Endodermal cell (in vitro differentiated cells): ENCODE measurements around the gene CABLES2. TPM values are rescaled to one million over a fixed set of nuclear protein-coding genes. Genes with fewer than 3 reads are reported as not detected.
A peak's percentile ranks its signal among the peaks of the same experiment; 100 is the strongest.

Experiments used
- DNase-seq: peaks from one replicate; pipeline ENCODE4 v3.0.0-alpha.2; 2017
- H3K27ac ChIP-seq: 2 replicates; pipeline ENCODE4 v1.5.1; 2013; ENCODE audit warnings: mild to moderate bottlenecking, low read depth, low read length, moderate library complexity
- H3K27me3 ChIP-seq: 2 replicates; pipeline ENCODE4 v1.6.1; 2013; ENCODE audit warnings: mild to moderate bottlenecking, low read length, moderate library complexity; ENCODE audit not compliant: insufficient read depth, control insufficient read depth, poor library complexity, severe bottlenecking
- H3K36me3 ChIP-seq: 2 replicates; pipeline ENCODE4 v1.7.0; 2013; ENCODE audit warnings: mild to moderate bottlenecking, low read length, moderate library complexity; ENCODE audit not compliant: control insufficient read depth, insufficient read depth
- H3K4me1 ChIP-seq: one replicate; pipeline ENCODE4 v1.7.0; 2013; ENCODE audit warnings: low read length; ENCODE audit not compliant: control insufficient read depth, insufficient read depth
- H3K4me3 ChIP-seq: 2 replicates; pipeline ENCODE4 v1.5.1; 2013; ENCODE audit warnings: mild to moderate bottlenecking, low read length, moderate library complexity
- H3K9ac ChIP-seq: 2 replicates; pipeline ENCODE4 v1.6.1; 2013; ENCODE audit warnings: mild to moderate bottlenecking, low read length, moderate library complexity; ENCODE audit not compliant: poor library complexity, severe bottlenecking; ENCODE audit errors: extremely low read depth
- H3K9me3 ChIP-seq: 2 replicates; pipeline ENCODE4 v1.6.1; 2013; ENCODE audit warnings: mild to moderate bottlenecking, low read length, moderate library complexity; ENCODE audit not compliant: control insufficient read depth
- H3K27ac Mint-ChIP-seq: 2 replicates; pipeline ENCODE4 v1.8.0; 2020; ENCODE audit warnings: mixed read lengths
- H3K27me3 Mint-ChIP-seq: 2 replicates; pipeline ENCODE4 v1.8.0; 2021; ENCODE audit warnings: mild to moderate bottlenecking, mixed read lengths; ENCODE audit not compliant: insufficient read depth
- H3K36me3 Mint-ChIP-seq: 2 replicates; pipeline ENCODE4 v1.8.0; 2020; ENCODE audit warnings: low read depth, mixed read lengths
- H3K4me1 Mint-ChIP-seq: 2 replicates; pipeline ENCODE4 v1.8.0; 2020; ENCODE audit warnings: mixed read lengths
- H3K4me3 Mint-ChIP-seq: 2 replicates; pipeline ENCODE4 v1.8.0; 2020; ENCODE audit warnings: mild to moderate bottlenecking, moderate library complexity, mixed read lengths
- H3K9me3 Mint-ChIP-seq: 2 replicates; pipeline ENCODE4 v1.8.0; 2020; ENCODE audit warnings: mild to moderate bottlenecking, mixed read lengths
- WGBS, 2 experiments: methylation state at CpG; one replicate each; pipeline versions ENCODE4 v1.1.5 to v1.1.7; 2013; ENCODE audit warnings: missing lambda C conversion rate in 2 of 2, mixed read lengths in 1 of 2; ENCODE audit not compliant: insufficient coverage in 1 of 2, insufficient read length in 1 of 2; 5-methylcytosine and 5-hydroxymethylcytosine counted together
- total RNA-seq, 2 donors: library from RNA; stranded (reverse); fragmentation: NEBNext Ultra II Directional in 1 of 2; extraction: Animal tissue kit (Norgen Biotek cat#: 25700) in 1 of 2; gene quantifications; 2 replicates in 1 of 2; 3 replicates in 1 of 2; pipeline ENCODE4 v1.2.1, GENCODE V29; 2021
- TF ChIP-seq, protein P1 (sequence below): fragments of 200-600 bp; sonication (generic); conservative IDR thresholded peaks from 2 replicates; pipeline ENCODE4 v1.5.0; 2021; ENCODE audit warnings: antibody characterized with exemption, mild to moderate bottlenecking

CABLES2 gene
- total RNA-seq, 2 donors from 2014 or later = 10.4 to 15.6 TPM

DNA sequence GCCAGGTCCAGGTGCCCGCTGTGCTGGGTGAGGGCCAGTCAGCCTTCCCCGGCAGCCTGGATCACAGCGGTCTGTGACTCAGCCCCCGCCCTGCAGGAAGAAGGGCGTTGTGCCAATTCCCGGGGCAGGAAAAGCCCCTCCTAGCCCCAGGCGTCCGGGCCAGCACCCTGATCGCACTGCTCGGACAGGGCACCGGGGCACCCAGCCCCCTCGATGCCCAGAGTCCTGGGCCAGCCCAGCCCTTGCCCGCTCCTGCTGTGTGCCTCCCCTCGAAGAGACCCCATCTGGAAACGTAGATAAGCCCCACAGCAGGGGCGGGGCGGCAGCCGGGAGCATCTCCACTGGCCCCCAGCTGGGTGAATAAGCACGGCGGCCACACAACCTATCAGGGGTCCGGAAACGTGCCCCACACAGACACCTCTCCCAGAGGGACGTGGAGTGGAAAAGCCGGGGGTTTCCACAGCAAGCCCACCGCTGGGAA, 49.9 kb downstream of the CABLES2 start:
- DNase-seq = no peak
- TF ChIP-seq, protein P1, sequence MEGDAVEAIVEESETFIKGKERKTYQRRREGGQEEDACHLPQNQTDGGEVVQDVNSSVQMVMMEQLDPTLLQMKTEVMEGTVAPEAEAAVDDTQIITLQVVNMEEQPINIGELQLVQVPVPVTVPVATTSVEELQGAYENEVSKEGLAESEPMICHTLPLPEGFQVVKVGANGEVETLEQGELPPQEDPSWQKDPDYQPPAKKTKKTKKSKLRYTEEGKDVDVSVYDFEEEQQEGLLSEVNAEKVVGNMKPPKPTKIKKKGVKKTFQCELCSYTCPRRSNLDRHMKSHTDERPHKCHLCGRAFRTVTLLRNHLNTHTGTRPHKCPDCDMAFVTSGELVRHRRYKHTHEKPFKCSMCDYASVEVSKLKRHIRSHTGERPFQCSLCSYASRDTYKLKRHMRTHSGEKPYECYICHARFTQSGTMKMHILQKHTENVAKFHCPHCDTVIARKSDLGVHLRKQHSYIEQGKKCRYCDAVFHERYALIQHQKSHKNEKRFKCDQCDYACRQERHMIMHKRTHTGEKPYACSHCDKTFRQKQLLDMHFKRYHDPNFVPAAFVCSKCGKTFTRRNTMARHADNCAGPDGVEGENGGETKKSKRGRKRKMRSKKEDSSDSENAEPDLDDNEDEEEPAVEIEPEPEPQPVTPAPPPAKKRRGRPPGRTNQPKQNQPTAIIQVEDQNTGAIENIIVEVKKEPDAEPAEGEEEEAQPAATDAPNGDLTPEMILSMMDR = no peak
- H3K4me3 Mint-ChIP-seq = no peak overlapping the region
- no peak overlapping the region for H3K4me3 ChIP-seq
- peaks cover 3% of the 10 kb centered on the region for H3K36me3 Mint-ChIP-seq
- H3K27ac Mint-ChIP-seq = no peak overlapping the region
- H3K9me3 Mint-ChIP-seq = no peaks in the 10 kb centered on the region
- peaks cover 28% of the 10 kb centered on the region for H3K4me1 ChIP-seq
- whole genome bisulfite sequencing, 2 experiments = 84 to 92% methylated on average over 10 to 25 of the region's 25 CpGs
- H3K9me3 ChIP-seq = no peaks in the 10 kb centered on the region
- peaks cover 12% of the 10 kb centered on the region for H3K4me1 Mint-ChIP-seq
- no peak overlapping the region for H3K27ac ChIP-seq
- no peak overlapping the region for H3K9ac ChIP-seq
- no peaks in the 10 kb centered on the region for H3K27me3 Mint-ChIP-seq
- H3K27me3 ChIP-seq = no peaks in the 10 kb centered on the region
- H3K36me3 ChIP-seq = peaks cover 34% of the 10 kb centered on the region

DNA sequence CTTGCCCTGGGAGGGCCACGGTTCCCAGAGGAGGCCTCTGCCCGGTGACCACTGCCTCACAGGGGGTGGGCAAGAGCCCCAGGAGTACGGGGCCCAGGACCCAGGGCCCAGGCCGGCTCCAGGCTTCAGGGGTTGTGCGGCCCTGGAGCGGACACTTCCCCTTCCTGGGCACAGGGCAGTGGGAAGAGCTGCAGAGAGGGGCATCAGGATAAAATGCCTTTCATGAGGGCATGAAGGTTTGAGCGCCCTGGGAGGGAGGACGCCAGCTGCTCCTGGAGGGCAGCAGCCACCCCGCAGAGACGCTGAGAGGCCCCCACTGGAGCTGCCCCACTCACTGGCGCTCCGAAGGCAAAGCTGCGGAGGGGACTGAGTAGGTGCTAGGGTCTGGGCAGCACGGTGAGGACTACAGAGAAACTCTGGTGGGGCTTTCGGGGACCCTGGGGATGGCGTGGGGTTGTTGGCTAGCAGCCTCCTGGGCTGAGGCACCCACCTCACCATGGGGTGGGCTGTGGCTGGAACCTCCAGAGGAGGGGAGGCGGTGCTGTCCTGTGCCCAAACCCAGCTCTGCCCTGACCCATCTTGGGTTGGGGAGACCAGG, 50.4 kb downstream of the CABLES2 start:
- H3K9ac ChIP-seq = no peak overlapping the region
- H3K4me3 ChIP-seq = no peak overlapping the region
- peak; percentile 53 for DNase-seq
- peaks cover 5% of the 10 kb centered on the region for H3K36me3 Mint-ChIP-seq
- H3K9me3 Mint-ChIP-seq = no peaks in the 10 kb centered on the region
- H3K27ac Mint-ChIP-seq = no peak overlapping the region
- WGBS, 2 experiments = 86 to 93% methylated on average over 7 to 17 of the region's 17 CpGs
- peaks cover 32% of the 10 kb centered on the region for H3K36me3 ChIP-seq
- H3K4me1 Mint-ChIP-seq = peaks cover 8% of the 10 kb centered on the region
- H3K4me3 Mint-ChIP-seq = no peak overlapping the region
- no peaks in the 10 kb centered on the region for H3K27me3 ChIP-seq
- peak overlapping the region; percentile 66 for H3K27ac ChIP-seq
- TF ChIP-seq, protein P1 = no peak
- H3K27me3 Mint-ChIP-seq = no peaks in the 10 kb centered on the region
- peaks cover 24% of the 10 kb centered on the region for H3K4me1 ChIP-seq
- H3K9me3 ChIP-seq = no peaks in the 10 kb centered on the region

DNA sequence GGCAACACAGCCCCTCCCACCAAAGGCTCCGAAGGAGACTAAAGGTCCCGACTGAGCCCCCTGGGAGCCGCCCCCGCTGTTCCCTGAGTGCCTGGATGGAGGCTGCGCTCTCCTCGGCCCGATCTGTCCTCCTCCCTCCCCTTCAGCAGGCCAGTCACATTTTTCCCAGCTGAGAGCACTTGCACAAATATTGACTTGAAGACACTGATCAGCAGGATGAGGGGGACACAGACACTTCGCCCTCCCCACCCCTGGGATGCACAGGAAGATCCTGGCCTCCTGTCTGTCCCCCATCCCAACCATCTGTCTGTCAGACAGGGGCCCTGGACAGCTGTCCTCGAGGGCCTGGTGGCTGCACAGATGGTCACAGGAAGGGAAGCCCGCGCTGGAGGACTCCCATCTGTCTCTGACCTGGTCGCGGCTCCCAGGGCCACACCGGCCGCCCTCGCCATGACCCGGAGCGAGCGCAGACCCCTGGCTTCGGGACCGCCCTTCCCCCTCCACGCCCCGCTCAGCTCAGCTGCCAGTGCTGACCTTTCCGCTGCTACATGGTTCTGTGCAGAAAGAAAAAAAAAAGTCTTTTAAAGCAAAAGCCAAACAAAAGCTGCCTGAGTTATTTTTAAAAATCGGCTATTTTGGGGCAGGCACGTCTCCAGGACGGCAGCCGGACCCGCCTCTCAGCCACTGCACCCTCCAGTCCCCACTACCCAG, 51.1 kb downstream of the CABLES2 start:
- H3K4me3 Mint-ChIP-seq = no peak overlapping the region
- DNase-seq = peak; percentile 55
- no peak overlapping the region for H3K27ac Mint-ChIP-seq
- Histone ChIP-seq H3K4me3 (no peak overlapping the region), H3K36me3 (peaks cover 33% of the 10 kb centered on the region), H3K27me3 (no peaks in the 10 kb centered on the region), H3K9me3 (no peaks in the 10 kb centered on the region), H3K4me1 (peaks cover 18% of the 10 kb centered on the region), H3K9ac (no peak overlapping the region), H3K27ac (peak overlapping the region; percentile 73)
- WGBS, 2 experiments = 80% methylated on average over 23 to 29 of the region's 29 CpGs
- TF ChIP-seq, protein P1 = no peak
- peaks cover 8% of the 10 kb centered on the region for H3K4me1 Mint-ChIP-seq
- no peaks in the 10 kb centered on the region for H3K27me3 Mint-ChIP-seq
- no peaks in the 10 kb centered on the region for H3K9me3 Mint-ChIP-seq
- peaks cover 8% of the 10 kb centered on the region for H3K36me3 Mint-ChIP-seq
